Measurements from ENCODE around the gene GRHL1. TPM values are rescaled to one million over a fixed set of nuclear protein-coding genes. Genes with fewer than 3 reads are reported as not detected.

GRHL1 gene
- total RNA-seq, 2 donors from 2014 or later: 1.3 to 3.2 TPM

DNA sequence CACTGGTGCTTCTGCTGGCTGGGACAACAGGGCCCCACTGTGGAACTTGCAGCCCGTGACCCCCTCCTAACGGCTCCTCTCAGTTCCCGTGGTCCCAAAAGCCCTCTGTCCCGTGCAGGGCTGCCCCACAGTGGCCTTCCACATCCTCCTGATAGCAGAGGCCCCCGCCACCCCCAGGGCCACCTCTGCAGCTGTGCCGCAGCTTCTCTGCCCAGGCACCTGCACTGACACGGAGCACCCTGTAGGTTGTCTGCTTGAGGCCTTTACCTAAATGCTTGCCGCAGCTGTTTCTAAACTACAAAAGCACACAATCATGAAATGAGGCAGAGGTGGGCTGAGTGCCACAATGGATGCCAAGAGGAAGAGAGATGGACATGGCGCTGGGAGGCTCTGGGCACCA, 13.5 kb upstream of the GRHL1 start:
- Histone ChIP-seq H3K4me1 (peaks cover 0 to 5% of the 10 kb centered on the region in 2 donors), H3K9me3 (no peaks in the 10 kb centered on the region), H3K27ac (no peak overlapping the region), H3K36me3 (peaks cover 7% of the 10 kb centered on the region), H3K4me3 (no peak overlapping the region), H3K27me3 (no peaks in the 10 kb centered on the region)
- no peak for DNase-seq (ENCODE audit: low spot score)
- TF ChIP-seq, protein P1, sequence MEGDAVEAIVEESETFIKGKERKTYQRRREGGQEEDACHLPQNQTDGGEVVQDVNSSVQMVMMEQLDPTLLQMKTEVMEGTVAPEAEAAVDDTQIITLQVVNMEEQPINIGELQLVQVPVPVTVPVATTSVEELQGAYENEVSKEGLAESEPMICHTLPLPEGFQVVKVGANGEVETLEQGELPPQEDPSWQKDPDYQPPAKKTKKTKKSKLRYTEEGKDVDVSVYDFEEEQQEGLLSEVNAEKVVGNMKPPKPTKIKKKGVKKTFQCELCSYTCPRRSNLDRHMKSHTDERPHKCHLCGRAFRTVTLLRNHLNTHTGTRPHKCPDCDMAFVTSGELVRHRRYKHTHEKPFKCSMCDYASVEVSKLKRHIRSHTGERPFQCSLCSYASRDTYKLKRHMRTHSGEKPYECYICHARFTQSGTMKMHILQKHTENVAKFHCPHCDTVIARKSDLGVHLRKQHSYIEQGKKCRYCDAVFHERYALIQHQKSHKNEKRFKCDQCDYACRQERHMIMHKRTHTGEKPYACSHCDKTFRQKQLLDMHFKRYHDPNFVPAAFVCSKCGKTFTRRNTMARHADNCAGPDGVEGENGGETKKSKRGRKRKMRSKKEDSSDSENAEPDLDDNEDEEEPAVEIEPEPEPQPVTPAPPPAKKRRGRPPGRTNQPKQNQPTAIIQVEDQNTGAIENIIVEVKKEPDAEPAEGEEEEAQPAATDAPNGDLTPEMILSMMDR (IDR thresholded peaks at IDR 0.05): no peak

DNA sequence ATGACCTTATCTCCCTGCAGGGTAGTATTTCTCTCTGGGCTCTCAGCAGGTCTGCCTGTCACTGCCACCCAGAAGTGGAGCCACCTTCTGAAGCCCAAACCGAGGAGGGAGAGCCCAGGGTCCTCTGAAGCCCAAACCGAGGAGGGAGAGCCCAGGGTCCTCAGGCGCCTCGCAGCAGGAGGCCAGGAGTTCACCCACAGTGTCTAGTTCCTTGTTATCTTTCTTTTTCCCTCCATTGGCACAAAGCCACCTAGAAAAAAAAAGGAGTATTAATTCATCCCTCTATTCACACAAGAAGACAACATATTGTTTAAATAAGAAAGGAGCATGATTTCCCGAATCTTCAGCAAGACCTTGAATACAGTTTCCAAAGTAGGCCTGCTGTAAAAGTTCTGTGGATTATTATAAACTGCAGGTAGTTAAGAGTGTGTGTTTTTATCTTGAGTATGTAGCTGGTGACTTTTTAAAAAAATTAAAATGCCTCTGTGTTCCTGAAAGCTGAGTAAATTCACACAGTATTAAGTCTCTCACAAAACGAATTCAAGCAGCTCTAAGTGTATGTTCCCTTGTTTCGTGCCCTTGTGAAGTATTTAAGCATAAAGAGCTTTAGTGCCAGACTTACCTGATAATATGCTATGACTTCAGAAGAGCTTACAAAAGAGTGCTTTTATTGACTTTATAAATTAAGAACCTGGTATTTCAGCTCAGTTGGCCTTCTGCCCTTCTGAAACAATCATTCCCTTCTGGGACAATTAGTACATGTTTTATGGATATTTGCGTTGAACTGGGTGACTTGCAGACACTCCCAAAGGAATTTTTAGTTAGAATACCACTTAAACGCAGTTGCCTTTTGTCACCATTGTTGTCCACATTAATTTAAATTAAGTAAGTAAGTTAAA, 11.7 kb upstream of the GRHL1 start:
- Histone ChIP-seq H3K27ac (no peak overlapping the region), H3K4me1 (peaks cover 0 to 5% of the 10 kb centered on the region in 2 donors), H3K9me3 (no peaks in the 10 kb centered on the region), H3K27me3 (no peaks in the 10 kb centered on the region), H3K36me3 (no peaks in the 10 kb centered on the region), H3K4me3 (no peak overlapping the region)
- TF ChIP-seq, protein P1 (IDR thresholded peaks at IDR 0.05): no peak
- DNase-seq (ENCODE audit: low spot score): no peak

DNA sequence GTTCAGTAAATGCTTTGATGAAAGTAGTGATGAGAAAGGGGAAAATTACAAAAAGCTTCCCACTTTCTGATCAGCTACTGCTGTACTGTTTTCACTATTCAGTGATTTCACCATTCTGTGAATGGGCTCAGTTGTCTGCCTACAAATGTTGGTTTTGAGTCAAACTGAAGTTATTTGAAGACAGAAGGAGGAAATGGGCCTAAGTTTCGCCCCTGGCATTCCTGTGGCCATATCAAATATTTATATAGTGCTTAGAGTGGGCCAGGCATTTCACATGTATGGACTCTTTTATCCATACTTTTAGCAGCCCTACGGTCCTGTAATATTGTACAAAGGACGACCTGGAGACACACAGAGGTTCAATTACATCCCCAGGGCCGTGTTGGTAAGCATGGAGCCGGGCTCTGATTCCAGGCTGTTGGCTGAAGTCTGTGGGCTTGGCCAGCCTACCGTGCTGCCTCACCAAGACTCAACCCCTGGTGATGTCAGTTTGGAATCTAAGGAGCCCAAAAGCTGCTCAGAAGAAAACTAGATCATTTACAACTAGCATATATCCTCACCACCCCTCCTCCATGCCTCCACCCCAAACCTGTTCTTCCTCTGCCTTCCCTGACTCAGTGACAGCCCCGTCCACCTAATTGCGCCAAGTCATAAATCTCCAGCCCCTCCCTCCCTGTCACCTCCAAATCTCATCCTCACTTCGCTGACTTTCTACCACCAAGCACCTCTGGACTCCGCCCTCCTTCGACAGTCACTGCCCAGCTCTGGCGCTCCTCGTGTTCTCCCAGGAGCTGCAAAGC, 10.1 kb upstream of the GRHL1 start:
- no peaks in the 10 kb centered on the region for H3K27me3 ChIP-seq
- H3K36me3 ChIP-seq: no peaks in the 10 kb centered on the region
- no peaks in the 10 kb centered on the region for H3K9me3 ChIP-seq
- TF ChIP-seq, protein P1 (IDR thresholded peaks at IDR 0.05): no peak
- no peak overlapping the region for H3K4me3 ChIP-seq
- no peak for DNase-seq (ENCODE audit: low spot score)
- no peak overlapping the region for H3K27ac ChIP-seq
- H3K4me1 ChIP-seq: peaks cover 0 to 5% of the 10 kb centered on the region in 2 donors

DNA sequence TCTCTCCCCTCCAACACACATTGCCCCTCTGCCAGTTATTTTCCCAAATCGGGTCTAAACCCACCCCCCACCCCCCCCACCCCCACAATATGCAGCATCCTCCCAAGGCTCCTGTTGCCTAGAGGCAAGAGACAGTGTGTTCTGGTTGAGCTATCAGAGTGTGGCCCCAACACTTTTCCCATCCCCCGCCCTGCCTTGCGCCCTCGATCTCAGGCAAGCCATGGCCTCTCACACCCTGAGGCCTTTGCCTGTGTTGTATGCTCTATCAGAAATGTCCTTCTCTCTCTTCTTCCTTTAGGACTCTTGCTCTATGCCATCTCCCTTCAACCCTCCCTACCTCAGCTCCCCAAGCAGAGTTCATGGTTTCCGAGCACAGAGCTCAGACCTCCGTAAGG, 9.5 kb upstream of the GRHL1 start:
- Histone ChIP-seq H3K36me3 (no peaks in the 10 kb centered on the region), H3K9me3 (no peaks in the 10 kb centered on the region), H3K4me3 (no peak overlapping the region), H3K27me3 (no peaks in the 10 kb centered on the region), H3K27ac (no peak overlapping the region), H3K4me1 (peaks cover 0 to 5% of the 10 kb centered on the region in 2 donors)
- no peak for DNase-seq (ENCODE audit: low spot score)
- TF ChIP-seq, protein P1 (IDR thresholded peaks at IDR 0.05): no peak

DNA sequence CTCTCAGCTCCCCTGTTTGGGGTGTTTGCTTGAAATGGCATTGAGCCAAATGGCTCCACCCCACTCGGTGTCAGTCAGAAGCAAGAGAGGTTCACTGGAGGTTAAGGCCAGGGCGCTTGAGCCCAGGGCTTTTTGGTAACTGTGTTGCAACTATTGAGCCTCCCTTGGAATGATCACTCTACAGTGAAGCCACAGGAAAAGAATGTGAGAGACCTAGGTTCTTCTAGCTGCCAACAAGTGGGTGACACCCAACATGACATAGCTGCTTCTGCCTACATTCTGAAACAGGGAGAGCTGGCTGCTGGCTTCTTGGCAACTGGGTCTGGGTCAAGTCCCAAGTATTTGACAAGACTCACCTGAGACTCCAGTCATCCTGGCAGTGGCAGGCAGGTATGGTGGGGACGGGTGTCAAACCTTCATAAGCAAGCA, 7.1 kb upstream of the GRHL1 start:
- Histone ChIP-seq H3K36me3 (no peaks in the 10 kb centered on the region), H3K4me3 (no peak overlapping the region), H3K27me3 (no peaks in the 10 kb centered on the region), H3K4me1 (peaks cover 0 to 5% of the 10 kb centered on the region in 2 donors), H3K27ac (no peak overlapping the region), H3K9me3 (no peaks in the 10 kb centered on the region)
- DNase-seq (ENCODE audit: low spot score): no peak
- TF ChIP-seq, protein P1 (IDR thresholded peaks at IDR 0.05): no peak
